ENCODE data around the gene C9orf50. TPM values are rescaled to one million over a fixed set of nuclear protein-coding genes. Genes with fewer than 3 reads are reported as not detected.

C9orf50 gene
- total RNA-seq, 1 experiment from 2014 or later, result not detected

GRCh38 chr9:129626625-129627284 lies 5.9 kb upstream of the C9orf50 start:
- Histone ChIP-seq H3K27me3 (ENCODE audit: insufficient read depth, low read length) (no peaks in the 10 kb centered on the region), H3K14ac (ENCODE audit: insufficient read depth, low read length) (peak overlapping the region; percentile 44; the same call in 1 of the 2 replicates), H3K9me3 (ENCODE audit: control insufficient read depth, low read depth, low read length) (no peaks in the 10 kb centered on the region), H3K23ac (ENCODE audit: insufficient read length, low read depth, low read length) (no peak overlapping the region), H3K27ac (ENCODE audit: insufficient read length, low read depth, low read length) (no peak overlapping the region), H3K56ac (ENCODE audit: insufficient read length, low read depth, low read length) (no peak overlapping the region), H2BK20ac (ENCODE audit: low read depth, low read length, poor library complexity, severe bottlenecking) (no peak overlapping the region), H3K18ac (ENCODE audit: insufficient read length, low read depth, low read length) (peak overlapping the region; percentile 41), H3K4me2 (ENCODE audit: insufficient read depth, insufficient read length, low read length) (peak overlapping the region; percentile 81), H4K20me1 (ENCODE audit: control insufficient read depth, insufficient read depth, insufficient read length) (no peaks in the 10 kb centered on the region), H2BK5ac (ENCODE audit: insufficient read length, low read length) (no peak overlapping the region), H2AK5ac (ENCODE audit: insufficient read length, low read length) (no peak overlapping the region), H2BK120ac (ENCODE audit: low read depth, low read length, poor library complexity, severe bottlenecking) (no peak overlapping the region), H4K8ac (replicated peaks; ENCODE audit: insufficient read length, low read depth, low read length) (no peak overlapping the region), H3T11ph (ENCODE audit: low read length) (no peak overlapping the region), H4K5ac (ENCODE audit: insufficient read length, low read depth, low read length) (no peak overlapping the region), H2BK12ac (ENCODE audit: insufficient read length, low read depth, low read length) (no peak overlapping the region), H2AFZ (ENCODE audit: low read length) (no peak overlapping the region), H3K79me1 (ENCODE audit: insufficient read depth, low read depth, low read length, poor library complexity, severe bottlenecking) (peaks cover 11% of the 10 kb centered on the region), H3K4ac (ENCODE audit: low read depth, low read length) (no peak overlapping the region), H3K4me1 (ENCODE audit: insufficient read depth, low read length) (0 out of 2 replicates have a peak, but pooled peaks cover 2% of the 10 kb centered on the region), H3K23me2 (ENCODE audit: insufficient read length, low read depth, low read length, poor library complexity, severe bottlenecking) (peaks cover 8% of the 10 kb centered on the region), H2BK15ac (ENCODE audit: low read depth, low read length) (no peak overlapping the region), H4K91ac (ENCODE audit: insufficient read length, low read depth, low read length) (no peak overlapping the region), H3K79me2 (ENCODE audit: insufficient read depth, low read length) (peaks cover 53% of the 10 kb centered on the region), H3K9ac (ENCODE audit: extremely low read depth, insufficient read length, low read length) (peak overlapping the region; percentile 64)
- Mint-ChIP-seq H3K4me1 (peaks cover 38 to 46% of the 10 kb centered on the region in 2 experiments), H3K27ac (peak overlapping the region in 2 of 3 experiments; percentile 37 to 80; a peak in 4 of 7 replicates), H3K9me3 (no peaks in the 10 kb centered on the region), H3K4me3 (peak overlapping the region; percentile 82 to 84), H3K36me3 (ENCODE audit: insufficient read depth in 1 of 3, low read depth in 3 of 3) (peaks cover 3 to 23% (median 19%) of the 10 kb centered on the region in 3 experiments; a peak in 5 of 7 replicates), H3K27me3 (ENCODE audit: low read depth) (peaks cover 9% of the 10 kb centered on the region)
- DNase-seq, result no peak
- TF ChIP-seq, protein P1, sequence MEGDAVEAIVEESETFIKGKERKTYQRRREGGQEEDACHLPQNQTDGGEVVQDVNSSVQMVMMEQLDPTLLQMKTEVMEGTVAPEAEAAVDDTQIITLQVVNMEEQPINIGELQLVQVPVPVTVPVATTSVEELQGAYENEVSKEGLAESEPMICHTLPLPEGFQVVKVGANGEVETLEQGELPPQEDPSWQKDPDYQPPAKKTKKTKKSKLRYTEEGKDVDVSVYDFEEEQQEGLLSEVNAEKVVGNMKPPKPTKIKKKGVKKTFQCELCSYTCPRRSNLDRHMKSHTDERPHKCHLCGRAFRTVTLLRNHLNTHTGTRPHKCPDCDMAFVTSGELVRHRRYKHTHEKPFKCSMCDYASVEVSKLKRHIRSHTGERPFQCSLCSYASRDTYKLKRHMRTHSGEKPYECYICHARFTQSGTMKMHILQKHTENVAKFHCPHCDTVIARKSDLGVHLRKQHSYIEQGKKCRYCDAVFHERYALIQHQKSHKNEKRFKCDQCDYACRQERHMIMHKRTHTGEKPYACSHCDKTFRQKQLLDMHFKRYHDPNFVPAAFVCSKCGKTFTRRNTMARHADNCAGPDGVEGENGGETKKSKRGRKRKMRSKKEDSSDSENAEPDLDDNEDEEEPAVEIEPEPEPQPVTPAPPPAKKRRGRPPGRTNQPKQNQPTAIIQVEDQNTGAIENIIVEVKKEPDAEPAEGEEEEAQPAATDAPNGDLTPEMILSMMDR (conservative IDR thresholded peaks at IDR 0.05), result no peak
- WGBS (ENCODE audit: extremely low coverage, insufficient read length, low lambda C conversion rate), result no CpG with 5 or more reads among the region's 20 CpGs

All from H9 (cell line).